Mesenchymal stem cell (in vitro differentiated cells and primary cell): ENCODE results near the gene LENG1.
"Not testable (repeated sequence)": the region's sequence is repeated elsewhere in the genome, so short reads cannot be mapped to it uniquely, and the experiment has no call there.

Source experiments
- DNase-seq: peaks from one replicate; pipeline ENCODE4 v3.0.0-alpha.2; 2013
- H2AFZ ChIP-seq: one replicate; pipeline ENCODE4 v1.6.1; 2013; ENCODE audit warnings: low read depth, mild to moderate bottlenecking, control low read depth, inconsistent platforms, low read length, moderate library complexity
- H2AK5ac ChIP-seq: 2 replicates; pipeline ENCODE4 v1.6.1; 2013; ENCODE audit warnings: low read length, moderate library complexity, mild to moderate bottlenecking, inconsistent platforms; ENCODE audit not compliant: severe bottlenecking
- H2BK120ac ChIP-seq: one replicate; pipeline ENCODE4 v1.6.1; 2013; ENCODE audit warnings: low read depth, mild to moderate bottlenecking, inconsistent platforms, low read length, moderate library complexity
- H2BK12ac ChIP-seq, 2 experiments: one replicate each; pipeline ENCODE4 v1.6.1; 2013; ENCODE audit warnings: inconsistent platforms in 2 of 2, low read length in 2 of 2, mild to moderate bottlenecking in 2 of 2, moderate library complexity in 2 of 2, control low read depth in 1 of 2
- H2BK15ac ChIP-seq: one replicate; pipeline ENCODE4 v1.6.1; 2013; ENCODE audit warnings: mild to moderate bottlenecking, low read depth, inconsistent platforms; ENCODE audit not compliant: poor library complexity, severe bottlenecking
- H2BK5ac ChIP-seq: 2 replicates; pipeline ENCODE4 v1.6.1; 2013; ENCODE audit warnings: low read depth, mild to moderate bottlenecking, low read length, control low read depth, inconsistent platforms; ENCODE audit not compliant: poor library complexity, severe bottlenecking
- H3K14ac ChIP-seq, 2 experiments: one replicate each; pipeline ENCODE4 v1.6.1; 2013; ENCODE audit warnings: inconsistent platforms in 2 of 2, low read length in 2 of 2, control low read depth in 1 of 2, mild to moderate bottlenecking in 1 of 2, moderate library complexity in 1 of 2
- H3K18ac ChIP-seq, 2 experiments: one replicate each; pipeline ENCODE4 v1.6.1; 2013; ENCODE audit warnings: inconsistent platforms in 2 of 2, low read length in 2 of 2, control low read depth in 1 of 2, low read depth in 1 of 2, mild to moderate bottlenecking in 1 of 2
- H3K23ac ChIP-seq, 2 experiments: one replicate each; pipeline ENCODE4 v1.6.1; 2013; ENCODE audit warnings: inconsistent platforms in 2 of 2, low read length in 2 of 2, mild to moderate bottlenecking in 2 of 2, moderate library complexity in 2 of 2, control low read depth in 1 of 2
- H3K27ac ChIP-seq: 2 replicates; pipeline ENCODE4 v1.5.1; 2013; ENCODE audit warnings: mild to moderate bottlenecking, moderate library complexity, low read length, control low read depth, inconsistent platforms; ENCODE audit not compliant: poor library complexity, severe bottlenecking
- H3K27me3 ChIP-seq, 2 experiments: 2 replicates each; pipeline versions ENCODE4 v1.6.1 to v1.7.0; 2013; ENCODE audit warnings: low read length in 2 of 2, mild to moderate bottlenecking in 2 of 2, moderate library complexity in 2 of 2, control low read depth in 1 of 2, inconsistent platforms in 1 of 2; ENCODE audit not compliant: control insufficient read depth in 1 of 2, insufficient read depth in 1 of 2
- H3K36me3 ChIP-seq, 2 experiments: 2 replicates each; pipeline versions ENCODE4 v1.6.1 to v1.7.0; 2013; ENCODE audit warnings: low read length in 2 of 2, control low read depth in 1 of 2, inconsistent platforms in 1 of 2, low read depth in 1 of 2, mild to moderate bottlenecking in 1 of 2; ENCODE audit not compliant: insufficient read depth in 2 of 2, control insufficient read depth in 1 of 2
- H3K4ac ChIP-seq, 2 experiments: one replicate each; pipeline ENCODE4 v1.6.1; 2013; ENCODE audit warnings: inconsistent platforms in 2 of 2, low read length in 2 of 2, mild to moderate bottlenecking in 2 of 2, moderate library complexity in 2 of 2, control low read depth in 1 of 2, low read depth in 1 of 2
- H3K4me1 ChIP-seq: 2 replicates; pipeline ENCODE4 v1.6.1; 2013; ENCODE audit warnings: low read depth, low read length, control low read depth; ENCODE audit not compliant: control insufficient read depth, insufficient read depth
- H3K4me2 ChIP-seq: 2 replicates; pipeline ENCODE4 v1.6.1; 2013; ENCODE audit warnings: low read length, mild to moderate bottlenecking, inconsistent platforms; ENCODE audit not compliant: poor library complexity, severe bottlenecking
- H3K4me3 ChIP-seq, 2 experiments: 2 replicates each; pipeline versions ENCODE4 v1.5.1 to v1.7.0; 2013; ENCODE audit warnings: low read length in 2 of 2, mild to moderate bottlenecking in 2 of 2, control low read depth in 1 of 2, low read depth in 1 of 2; ENCODE audit not compliant: insufficient read depth in 1 of 2
- H3K79me1 ChIP-seq: replicated peaks from 2 replicates; pipeline ENCODE4 v1.6.1; 2013; ENCODE audit warnings: mild to moderate bottlenecking, control low read depth, low read length, inconsistent platforms; ENCODE audit not compliant: poor library complexity, severe bottlenecking
- H3K9ac ChIP-seq: 2 replicates; pipeline ENCODE4 v1.7.0; 2013; ENCODE audit warnings: mild to moderate bottlenecking, low read length, moderate library complexity
- H3K9me3 ChIP-seq: 2 replicates; pipeline ENCODE4 v1.7.0; 2013; ENCODE audit warnings: mild to moderate bottlenecking, low read length; ENCODE audit not compliant: control insufficient read depth
- H4K8ac ChIP-seq: one replicate; pipeline ENCODE4 v1.6.1; 2013; ENCODE audit warnings: inconsistent platforms, mild to moderate bottlenecking, low read length, moderate library complexity
- H4K91ac ChIP-seq: one replicate; pipeline ENCODE4 v1.6.1; 2013; ENCODE audit warnings: mild to moderate bottlenecking, low read length, inconsistent platforms
- WGBS: methylation state at CpG from one replicate; pipeline ENCODE4 v1.1.7; 2013; ENCODE audit warnings: mixed read lengths; 5-methylcytosine and 5-hydroxymethylcytosine counted together

Gene LENG1

GRCh38 chr19:54171736-54172431 is 12.4 kb upstream of the LENG1 start:
- H2BK15ac ChIP-seq, H3K27ac ChIP-seq: not testable (repeated sequence)

GRCh38 chr19:54169149-54169740 is 9.7 kb upstream of the LENG1 start:
- Histone ChIP-seq H3K23ac (no peak overlapping the region), H3K79me1 (no peaks in the 10 kb centered on the region), H4K8ac (no peak overlapping the region), H2BK5ac (no peak overlapping the region), H3K14ac (no peak overlapping the region), H3K9me3 (no peaks in the 10 kb centered on the region), H3K27me3 (peaks cover 0 to 15% of the 10 kb centered on the region in 2 experiments), H3K36me3 (peaks cover 0 to 5% of the 10 kb centered on the region in 2 experiments), H4K91ac (no peak overlapping the region), H3K9ac (no peak overlapping the region), H2AK5ac (no peak overlapping the region), H2BK15ac (no peak overlapping the region), H3K4me2 (no peak overlapping the region), H3K4me1 (peaks cover 22% of the 10 kb centered on the region), H2BK12ac (no peak overlapping the region), H2AFZ (no peak overlapping the region), H3K18ac (no peak overlapping the region), H3K4ac (no peak overlapping the region), H2BK120ac (no peak overlapping the region), H3K27ac (no peak overlapping the region), H3K4me3 (no peak overlapping the region)
- 93% methylated on average over 18 of the region's 21 CpGs for WGBS
- DNase-seq = no peak

More at GRCh38 chr19:54171736-54172431, 12.4 kb upstream of the LENG1 start:
- not testable (repeated sequence) for H3K4ac ChIP-seq, H2AK5ac ChIP-seq, DNase-seq, H3K9me3 ChIP-seq, H3K9ac ChIP-seq, H2AFZ ChIP-seq, H3K14ac ChIP-seq, H3K4me3 ChIP-seq, H2BK120ac ChIP-seq, H3K27me3 ChIP-seq, H3K79me1 ChIP-seq, H2BK12ac ChIP-seq, H3K23ac ChIP-seq, H2BK5ac ChIP-seq, H3K4me2 ChIP-seq
- peak overlapping the region in 1 of 2 experiments; percentile 59 for H3K18ac ChIP-seq
- H3K36me3 ChIP-seq = peaks cover 12 to 19% of the 10 kb centered on the region in 2 experiments
- H3K4me1 ChIP-seq = peaks cover 16% of the 10 kb centered on the region
- H4K8ac ChIP-seq = peak overlapping the region; percentile 46
- 78% methylated on average over 18 of the region's 23 CpGs for WGBS
- H4K91ac ChIP-seq = peak overlapping the region; percentile 89

GRCh38 chr19:54168174-54168917 is 8.8 kb upstream of the LENG1 start:
- Histone ChIP-seq H3K27ac (no peak overlapping the region), H3K9ac (no peak overlapping the region), H3K9me3 (no peaks in the 10 kb centered on the region), H3K23ac (peak overlapping the region in 1 of 2 experiments; percentile 97), H2BK15ac (no peak overlapping the region), H2AFZ (no peak overlapping the region), H3K4me3 (no peak overlapping the region), H3K4ac (peak overlapping the region in 1 of 2 experiments; percentile 19), H4K8ac (peak overlapping the region; percentile 7), H2BK120ac (no peak overlapping the region), H3K14ac (peak overlapping the region in 1 of 2 experiments; percentile 77), H2BK5ac (no peak overlapping the region), H3K4me2 (peak overlapping the region; percentile 10), H3K36me3 (no peaks in the 10 kb centered on the region), H3K4me1 (peaks cover 20% of the 10 kb centered on the region), H4K91ac (no peak overlapping the region), H3K18ac (no peak overlapping the region), H2AK5ac (no peak overlapping the region), H3K79me1 (no peaks in the 10 kb centered on the region), H2BK12ac (no peak overlapping the region), H3K27me3 (peaks cover 0 to 15% of the 10 kb centered on the region in 2 experiments)
- peak; percentile 84 for DNase-seq
- 38% methylated on average over 23 of the region's 25 CpGs for WGBS

GRCh38 chr19:54165222-54165621 is 5.7 kb upstream of the LENG1 start:
- H3K4me1 ChIP-seq = peaks cover 19% of the 10 kb centered on the region
- H3K36me3 ChIP-seq = no peaks in the 10 kb centered on the region
- 92% methylated on average over 25 of the region's 25 CpGs for WGBS
- H2BK120ac ChIP-seq = no peak overlapping the region
- no peak for DNase-seq
- no peak overlapping the region for H3K4ac ChIP-seq
- H3K23ac ChIP-seq = no peak overlapping the region
- no peak overlapping the region for H2AFZ ChIP-seq
- no peak overlapping the region for H3K4me2 ChIP-seq
- H3K9me3 ChIP-seq = no peaks in the 10 kb centered on the region
- no peak overlapping the region for H4K91ac ChIP-seq
- H2BK5ac ChIP-seq = no peak overlapping the region
- H3K4me3 ChIP-seq = no peak overlapping the region
- no peak overlapping the region for H3K9ac ChIP-seq
- H3K27me3 ChIP-seq = peaks cover 0 to 15% of the 10 kb centered on the region in 2 experiments
- H3K79me1 ChIP-seq = peaks cover 10% of the 10 kb centered on the region
- no peak overlapping the region for H4K8ac ChIP-seq
- no peak overlapping the region for H2BK12ac ChIP-seq
- H2AK5ac ChIP-seq = no peak overlapping the region
- no peak overlapping the region for H3K27ac ChIP-seq
- no peak overlapping the region for H3K14ac ChIP-seq
- no peak overlapping the region for H2BK15ac ChIP-seq
- no peak overlapping the region for H3K18ac ChIP-seq
